Lower lobe of right lung (tissue), 2 donors: ENCODE data around the gene GIMAP4. TPM values are rescaled to one million over a fixed set of nuclear protein-coding genes. Genes with fewer than 3 reads are reported as not detected.

Experiments used
- ATAC-seq, 2 donors: fragments of 200-7000 bp; cut with Tn5 transposase; one replicate each; pipeline ENCODE4 v1.9.1; 2020 to 2022; ENCODE audit warnings: mild to moderate bottlenecking in 2 of 2, moderate library complexity in 2 of 2
- DNase-seq: peaks from one replicate; pipeline ENCODE4 v3.0.0-alpha.2; 2020
- H3K27ac ChIP-seq: fragments of 200-600 bp; one replicate; pipeline ENCODE4 v1.8.0; 2022
- H3K27me3 ChIP-seq: fragments of 200-600 bp; one replicate; pipeline ENCODE4 v1.8.0; 2022; ENCODE audit warnings: low read depth
- H3K36me3 ChIP-seq: fragments of 200-600 bp; one replicate; pipeline ENCODE4 v1.8.0; 2022; ENCODE audit warnings: mild to moderate bottlenecking
- H3K4me1 ChIP-seq: fragments of 200-600 bp; one replicate; pipeline ENCODE4 v1.8.0; 2022
- H3K4me3 ChIP-seq: fragments of 200-600 bp; one replicate; pipeline ENCODE4 v1.8.0; 2022; ENCODE audit warnings: mild to moderate bottlenecking
- H3K9me3 ChIP-seq: fragments of 200-600 bp; one replicate; pipeline ENCODE4 v1.8.0; 2022
- CTCF ChIP-seq: fragments of 200-600 bp; IDR thresholded peaks from one replicate; pipeline ENCODE4 v1.8.0; 2022; ENCODE audit warnings: antibody characterized with exemption, mild to moderate bottlenecking
- intact Hi-C: fragments of 100-400 bp; cut with DNase I; formaldehyde crosslinking; loops from one replicate; pipeline ENCODE4 v1.11.0; 2022
- total RNA-seq: library from RNA; stranded (reverse); fragmentation: NEBNext Ultra II Directional; extraction: Animal tissue kit (Norgen Biotek cat#: 25700); gene quantifications from one replicate; pipeline ENCODE4 v1.2.1, GENCODE V29; 2021
- donor health status: DM: no; HTN: yes; CAD: no; lungs with severe emphysema.

GIMAP4 gene
- total RNA-seq, 1 donor from 2014 or later = 95.7 TPM

GRCh38 chr7:150580638-150581394, 13.6 kb downstream of the GIMAP4 start:
- H3K27me3 ChIP-seq = no peaks in the 10 kb centered on the region
- DNase-seq = no peak
- peaks cover 8% of the 10 kb centered on the region for H3K9me3 ChIP-seq
- peaks cover 3% of the 10 kb centered on the region for H3K4me1 ChIP-seq
- no peak for ATAC-seq
- TF ChIP-seq CTCF = no peak
- H3K4me3 ChIP-seq = no peak overlapping the region
- no peak overlapping the region for H3K27ac ChIP-seq
- intact Hi-C loops = no loop called here
- no peaks in the 10 kb centered on the region for H3K36me3 ChIP-seq

DNA sequence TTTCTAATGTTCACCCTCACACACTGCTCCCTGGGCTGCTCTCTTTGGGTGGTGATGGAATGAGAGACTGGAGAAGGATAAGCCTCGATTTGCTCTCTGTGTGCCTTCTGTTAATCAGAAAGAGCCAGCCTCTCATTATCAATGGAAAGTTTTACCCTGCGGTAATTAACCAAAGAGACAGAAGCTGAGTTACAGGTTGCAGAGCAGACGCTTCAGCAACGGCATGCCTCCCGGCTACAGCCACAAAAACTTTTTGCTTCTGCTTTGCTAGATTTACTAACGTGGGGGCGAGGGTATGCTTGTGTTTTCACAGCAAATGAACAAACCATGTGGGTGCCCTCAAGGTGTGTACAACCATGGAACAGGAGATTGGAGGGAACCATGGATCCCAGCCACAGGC, 18.0 kb downstream of the GIMAP4 start:
- Histone ChIP-seq H3K4me3 (no peak overlapping the region), H3K27me3 (no peaks in the 10 kb centered on the region), H3K9me3 (peaks cover 8% of the 10 kb centered on the region), H3K36me3 (no peaks in the 10 kb centered on the region), H3K27ac (peak overlapping the region; percentile 69), H3K4me1 (peaks cover 25% of the 10 kb centered on the region)
- TF ChIP-seq CTCF = no peak
- no peak for ATAC-seq
- no peak for DNase-seq
- intact Hi-C loops = no loop called here

GRCh38 chr7:150586068-150586784, 19.0 kb downstream of the GIMAP4 start:
- no peak for TF ChIP-seq CTCF
- ATAC-seq (peak; percentile 76 to 87), DNase-seq (no peak)
- Histone ChIP-seq H3K27me3 (no peaks in the 10 kb centered on the region), H3K27ac (peak overlapping the region; percentile 69), H3K4me1 (peaks cover 25% of the 10 kb centered on the region), H3K9me3 (no peaks in the 10 kb centered on the region), H3K4me3 (no peak overlapping the region), H3K36me3 (no peaks in the 10 kb centered on the region)
- intact Hi-C loops = no loop called here

DNA sequence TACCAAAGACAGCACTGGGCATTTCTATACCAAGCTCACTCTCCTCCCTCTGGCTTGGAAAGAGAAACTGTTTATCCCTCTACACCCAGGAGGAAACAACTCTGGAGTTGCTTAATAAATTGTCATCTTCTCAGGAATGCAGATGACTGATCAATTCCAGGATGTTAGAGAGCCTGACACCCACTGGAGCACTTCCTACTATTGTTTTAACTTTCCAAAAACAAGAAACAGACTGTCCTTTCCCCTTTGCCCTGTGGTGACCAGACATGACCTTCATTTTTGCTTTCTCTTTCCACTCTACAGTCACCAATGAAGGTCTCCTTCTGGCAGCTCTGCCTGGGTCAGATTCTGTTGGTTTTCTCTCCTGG, 19.6 kb downstream of the GIMAP4 start:
- peak overlapping the region; percentile 69 for H3K27ac ChIP-seq
- intact Hi-C loops = no loop called here
- no peak overlapping the region for H3K4me3 ChIP-seq
- ATAC-seq (peak; percentile 88 to 90), DNase-seq (no peak)
- no peaks in the 10 kb centered on the region for H3K36me3 ChIP-seq
- peaks cover 25% of the 10 kb centered on the region for H3K4me1 ChIP-seq
- H3K27me3 ChIP-seq = no peaks in the 10 kb centered on the region
- no peak for TF ChIP-seq CTCF
- H3K9me3 ChIP-seq = peaks cover under 1% of the 10 kb centered on the region

DNA sequence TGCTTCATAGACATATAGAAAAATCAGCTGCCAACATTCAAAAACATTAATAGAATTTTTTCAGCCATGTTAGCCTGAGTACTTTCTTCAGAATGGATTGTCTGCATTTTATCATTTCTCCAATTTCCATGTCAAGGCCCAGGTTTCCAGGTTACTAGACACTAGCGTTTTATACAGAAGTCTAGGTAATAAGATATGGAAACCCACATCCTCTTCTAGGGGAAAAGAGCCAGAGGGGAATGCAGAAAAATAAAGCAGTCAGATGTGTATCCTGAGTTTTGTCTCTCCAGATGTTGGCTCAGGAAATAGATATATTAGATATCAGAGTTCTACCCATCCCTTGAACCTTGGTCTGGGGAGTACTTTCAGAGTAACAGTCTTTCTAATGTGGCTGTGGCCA, 20.4 kb downstream of the GIMAP4 start:
- DNase-seq = no peak
- intact Hi-C loops = no loop called here
- H3K4me1 ChIP-seq = peaks cover 25% of the 10 kb centered on the region
- peaks cover 3% of the 10 kb centered on the region for H3K9me3 ChIP-seq
- no peaks in the 10 kb centered on the region for H3K27me3 ChIP-seq
- H3K4me3 ChIP-seq = no peak overlapping the region
- no peaks in the 10 kb centered on the region for H3K36me3 ChIP-seq
- H3K27ac ChIP-seq = peak overlapping the region; percentile 69
- TF ChIP-seq CTCF = no peak
- no peak for ATAC-seq
